VCaP (cell line): Measurements from ENCODE around the gene HOXD3.
A peak's percentile ranks its signal among the peaks of the same experiment; 100 is the strongest.

Source experiments
- H3K27ac ChIP-seq: fragments of 450-650 bp; 2 replicates; pipeline ENCODE4 v1.5.1; 2017
- TF ChIP-seq, protein P1 (sequence below): fragments of 450-650 bp; conservative IDR thresholded peaks from 2 replicates; pipeline ENCODE4 v1.5.1; 2017; ENCODE audit warnings: mild to moderate bottlenecking, moderate library complexity

The HOXD3 gene

DNA sequence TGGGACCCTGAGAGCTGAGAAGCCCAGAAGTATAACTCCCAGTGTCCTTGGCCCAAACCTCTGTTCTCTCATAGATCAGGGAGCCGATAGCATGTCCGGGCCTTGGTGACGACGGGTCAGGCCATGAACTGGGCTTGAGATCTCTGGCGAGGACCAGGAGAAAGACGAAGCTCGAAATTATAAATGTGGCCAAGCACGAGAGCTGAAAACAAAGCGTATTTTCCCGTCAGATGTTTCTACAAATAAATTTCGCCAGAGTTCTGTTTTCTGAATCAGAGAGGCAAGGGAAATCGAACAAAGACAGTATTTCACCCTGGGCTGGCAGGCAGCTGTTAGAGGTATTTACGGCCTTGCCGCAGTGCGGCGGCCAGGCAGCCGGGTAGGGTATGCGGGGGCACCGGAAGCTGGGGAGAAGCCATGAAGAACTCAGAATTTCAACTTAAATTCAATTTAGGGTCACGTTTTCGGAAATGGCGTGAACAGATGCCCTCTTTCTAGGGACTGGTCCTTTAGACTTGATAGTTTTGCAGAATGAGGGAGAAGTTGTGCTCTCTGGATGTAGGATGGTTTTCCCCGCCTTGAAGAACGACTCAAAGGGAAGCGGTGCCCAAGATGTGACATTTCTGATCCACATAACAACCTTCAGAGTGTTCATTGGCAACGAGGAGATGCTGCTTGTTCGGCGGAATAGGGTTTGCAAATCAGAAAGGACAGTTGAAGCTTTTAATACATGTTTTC, 18.0 kb upstream of the HOXD3 start:
- no peak overlapping the region for H3K27ac ChIP-seq
- TF ChIP-seq, protein P1, sequence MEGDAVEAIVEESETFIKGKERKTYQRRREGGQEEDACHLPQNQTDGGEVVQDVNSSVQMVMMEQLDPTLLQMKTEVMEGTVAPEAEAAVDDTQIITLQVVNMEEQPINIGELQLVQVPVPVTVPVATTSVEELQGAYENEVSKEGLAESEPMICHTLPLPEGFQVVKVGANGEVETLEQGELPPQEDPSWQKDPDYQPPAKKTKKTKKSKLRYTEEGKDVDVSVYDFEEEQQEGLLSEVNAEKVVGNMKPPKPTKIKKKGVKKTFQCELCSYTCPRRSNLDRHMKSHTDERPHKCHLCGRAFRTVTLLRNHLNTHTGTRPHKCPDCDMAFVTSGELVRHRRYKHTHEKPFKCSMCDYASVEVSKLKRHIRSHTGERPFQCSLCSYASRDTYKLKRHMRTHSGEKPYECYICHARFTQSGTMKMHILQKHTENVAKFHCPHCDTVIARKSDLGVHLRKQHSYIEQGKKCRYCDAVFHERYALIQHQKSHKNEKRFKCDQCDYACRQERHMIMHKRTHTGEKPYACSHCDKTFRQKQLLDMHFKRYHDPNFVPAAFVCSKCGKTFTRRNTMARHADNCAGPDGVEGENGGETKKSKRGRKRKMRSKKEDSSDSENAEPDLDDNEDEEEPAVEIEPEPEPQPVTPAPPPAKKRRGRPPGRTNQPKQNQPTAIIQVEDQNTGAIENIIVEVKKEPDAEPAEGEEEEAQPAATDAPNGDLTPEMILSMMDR: no peak

DNA sequence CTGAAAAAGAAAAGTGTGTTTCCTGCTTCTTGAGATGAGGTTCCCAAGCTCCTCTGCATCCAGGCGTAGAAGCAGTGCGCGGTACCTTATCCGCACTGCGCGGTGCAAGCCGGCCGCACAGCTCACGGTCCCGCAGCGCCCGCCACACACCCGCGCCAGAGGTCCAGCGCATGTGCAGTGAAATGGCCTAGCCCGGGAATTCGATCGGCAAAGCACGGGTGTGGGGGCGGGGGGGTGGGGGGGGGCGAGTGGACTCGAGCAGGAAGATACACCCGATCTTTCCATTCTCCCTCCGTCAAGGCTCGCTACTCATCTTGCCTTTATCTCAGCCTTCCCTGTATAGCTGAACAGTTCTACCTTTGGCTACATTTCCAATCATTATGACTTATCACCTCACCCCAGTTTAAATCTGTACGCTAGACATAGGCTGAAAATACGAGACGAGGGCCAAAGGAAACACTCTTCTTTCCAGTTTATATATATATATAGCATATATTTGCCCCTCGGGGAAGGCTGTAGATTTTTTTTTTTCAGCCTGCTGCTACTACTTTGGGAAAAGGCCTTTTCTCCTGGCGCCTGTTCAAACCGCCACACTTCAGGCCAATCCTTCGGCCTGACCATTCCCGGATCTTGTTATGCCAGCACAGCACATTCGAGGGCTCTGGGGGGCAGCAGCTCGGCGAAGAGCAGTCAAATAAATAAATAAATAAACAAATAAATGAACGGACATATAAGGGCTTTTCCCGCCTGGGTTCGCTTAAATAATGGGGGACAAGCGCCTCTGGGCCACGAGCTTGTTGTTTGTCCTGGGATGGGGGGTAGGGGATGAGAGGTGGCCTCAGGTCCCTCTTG, 17.2 kb upstream of the HOXD3 start:
- TF ChIP-seq, protein P1: no peak
- H3K27ac ChIP-seq: peak overlapping the region; percentile 47; the same call in 1 of the 2 replicates

DNA sequence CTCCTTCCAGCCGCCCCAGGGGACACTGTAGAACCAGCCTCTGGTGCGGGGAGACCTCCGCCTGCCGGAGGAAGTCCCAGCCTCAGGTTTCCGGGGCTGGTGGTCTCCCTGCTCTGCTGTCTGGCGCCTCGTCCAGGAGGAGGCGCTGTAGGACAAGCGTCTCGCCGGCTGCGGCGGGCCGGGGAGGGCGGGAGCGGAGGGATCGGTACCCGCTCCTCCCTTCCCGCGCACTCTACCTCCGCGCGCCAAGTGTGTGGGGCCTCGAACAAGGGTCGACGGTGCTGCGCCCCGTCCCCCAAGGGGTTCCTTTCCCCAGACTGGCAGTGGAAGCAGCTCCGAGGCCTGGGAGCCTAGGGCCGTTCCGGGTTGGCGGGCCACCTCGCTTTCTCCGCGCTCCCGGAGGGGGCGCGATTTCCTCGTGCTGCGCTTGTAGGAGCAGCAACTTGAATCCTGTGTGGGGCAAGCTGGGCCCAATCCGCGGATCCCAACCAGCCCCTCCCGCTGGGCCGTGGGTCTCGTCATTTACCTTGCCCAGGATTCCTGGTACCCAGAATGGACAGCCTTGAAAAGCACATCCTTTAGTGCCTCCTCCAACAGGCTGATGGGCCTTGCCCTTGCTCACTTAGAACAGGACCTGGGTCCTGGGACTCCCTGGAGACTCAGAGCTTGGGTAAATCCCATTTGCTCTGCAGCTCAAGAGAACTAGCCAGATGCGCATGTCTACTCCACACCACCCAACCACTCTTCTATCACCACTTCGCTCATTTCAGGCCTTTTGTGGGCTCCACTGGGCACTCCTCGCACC, 16.4 kb upstream of the HOXD3 start:
- TF ChIP-seq, protein P1: peak; percentile 96
- H3K27ac ChIP-seq: peak overlapping the region; percentile 47; the same call in 1 of the 2 replicates

DNA sequence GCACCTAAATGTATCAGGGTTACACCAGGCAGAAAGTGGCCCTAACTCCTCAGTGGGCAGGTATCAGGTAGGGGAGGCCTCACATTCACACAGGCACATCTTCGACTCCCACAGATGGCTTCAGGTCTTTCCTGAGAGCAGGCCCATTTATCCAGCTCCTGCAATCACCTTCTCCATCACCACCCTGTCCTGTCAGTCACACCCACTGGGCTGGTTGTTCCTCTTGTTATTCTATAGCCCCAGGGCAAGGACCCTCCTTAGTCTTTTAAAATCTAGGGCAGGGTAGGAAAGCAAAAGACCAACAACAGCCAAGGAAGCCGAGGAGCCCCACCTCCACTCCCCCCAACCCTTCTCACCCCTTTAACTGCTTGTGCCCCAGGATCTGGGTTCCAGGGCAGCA, 14.8 kb upstream of the HOXD3 start:
- TF ChIP-seq, protein P1: no peak
- no peak overlapping the region for H3K27ac ChIP-seq

DNA sequence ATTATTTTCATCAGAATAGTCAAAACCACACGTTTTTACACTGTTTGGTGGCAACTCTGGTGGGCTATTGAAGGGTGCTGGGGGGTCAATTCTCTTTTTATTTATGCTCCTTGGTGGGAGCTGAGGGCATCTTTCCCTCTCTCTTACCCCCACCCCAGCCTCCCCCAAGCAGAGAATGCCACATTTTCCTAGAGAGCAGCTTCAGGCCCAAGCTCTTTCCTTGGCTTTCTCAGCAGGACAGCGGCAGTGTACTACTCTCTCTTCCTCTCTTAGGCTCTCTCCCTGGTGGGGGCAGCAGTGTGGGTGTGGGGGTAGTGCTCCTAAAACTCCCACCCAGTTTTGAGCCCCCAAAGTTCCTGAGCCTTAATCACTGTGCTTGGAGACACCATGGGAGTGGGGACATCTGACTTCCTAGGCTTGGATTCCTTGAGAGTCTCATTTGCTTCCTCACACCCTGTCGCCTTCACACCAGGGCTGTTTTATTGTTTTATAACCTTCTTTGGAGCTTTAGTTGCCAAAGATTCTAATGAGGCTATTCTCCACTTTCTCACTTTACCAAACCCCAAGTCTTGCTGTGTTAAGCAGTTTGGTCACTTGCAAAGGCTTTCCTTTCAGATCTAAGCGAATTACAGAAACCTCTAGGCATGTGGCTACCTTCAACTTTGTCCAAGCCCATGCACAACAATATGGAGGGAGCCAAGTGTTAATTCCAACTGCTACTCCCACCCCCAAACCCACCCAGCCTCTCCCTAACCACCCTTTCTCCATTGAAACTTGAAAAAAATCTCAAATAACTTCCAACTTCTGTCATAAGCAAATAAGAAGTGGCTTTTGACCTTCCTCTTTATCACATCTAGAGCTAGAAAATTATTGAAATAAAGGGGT, 11.8 kb upstream of the HOXD3 start:
- no peak overlapping the region for H3K27ac ChIP-seq

DNA sequence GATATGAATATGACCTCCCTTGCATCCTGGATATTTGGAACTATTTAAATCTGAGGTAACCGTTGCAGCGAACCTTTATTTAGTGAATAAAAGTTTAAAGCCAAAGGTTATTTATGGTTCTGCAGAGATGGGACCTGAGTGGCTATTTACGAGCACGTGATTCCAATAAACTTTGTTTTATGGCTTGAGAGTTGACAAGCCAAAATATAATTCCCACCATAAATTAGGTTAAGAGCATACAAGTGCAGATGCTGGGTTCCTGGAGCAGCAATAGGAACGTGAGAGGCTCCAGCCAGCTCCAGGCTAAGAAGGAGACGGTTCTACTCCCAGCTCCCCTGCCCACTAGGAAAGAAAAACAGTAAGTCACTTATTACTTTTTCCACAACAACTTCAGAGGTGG, 11.0 kb upstream of the HOXD3 start:
- H3K27ac ChIP-seq: no peak overlapping the region
- TF ChIP-seq, protein P1: no peak

More for the DNA sequence above, 11.8 kb upstream of the HOXD3 start:
- TF ChIP-seq, protein P1: no peak
